Left forelimb (tissue), 1 donor: ENCODE measurements around the gene TOR1A.

Experiments
- DNase-seq: peaks from one replicate; pipeline ENCODE4 v3.0.0-alpha.2; 2018; ENCODE audit warnings: low spot score

TOR1A gene

GRCh38 chr9:129851821-129852220, 27.9 kb upstream of the TOR1A start:
- no peak for DNase-seq

GRCh38 chr9:129850821-129851550, 27.1 kb upstream of the TOR1A start:
- DNase-seq, result no peak

GRCh38 chr9:129849901-129850300, 26.0 kb upstream of the TOR1A start:
- DNase-seq, result no peak

GRCh38 chr9:129848712-129849441, 24.9 kb upstream of the TOR1A start:
- no peak for DNase-seq

GRCh38 chr9:129845373-129845772, 21.4 kb upstream of the TOR1A start:
- no peak for DNase-seq

GRCh38 chr9:129841071-129841470, 17.1 kb upstream of the TOR1A start:
- no peak for DNase-seq

GRCh38 chr9:129840034-129840433, 16.1 kb upstream of the TOR1A start:
- DNase-seq, result no peak

GRCh38 chr9:129839324-129840023, 15.5 kb upstream of the TOR1A start:
- no peak for DNase-seq

GRCh38 chr9:129838707-129839259, 14.8 kb upstream of the TOR1A start:
- no peak for DNase-seq

GRCh38 chr9:129836311-129837007, 12.5 kb upstream of the TOR1A start:
- DNase-seq, result no peak

- DNase-seq, result no peak
Measured at GRCh38 chr9:129835860-129836223, 11.9 kb upstream of the TOR1A start.

GRCh38 chr9:129835128-129835859, 11.4 kb upstream of the TOR1A start, which contains the start of the genes C9orf78 and USP20:
TSS of gene C9orf78 (minus strand) at chr9:129835275. CDS start at chr9:129835221, 54 bp downstream.
TSS of gene USP20 (plus strand) at chr9:129835458. CDS start at chr9:129852556, 17,098 bp downstream.
- peak; percentile 96 for DNase-seq

GRCh38 chr9:129834489-129835127, 10.7 kb upstream of the TOR1A start:
- DNase-seq, result no peak

- DNase-seq, result no peak
Measured at GRCh38 chr9:129832982-129833381, 9.0 kb upstream of the TOR1A start.

- DNase-seq, result no peak
Measured at GRCh38 chr9:129828969-129829368, 5.0 kb upstream of the TOR1A start.

GRCh38 chr9:129828051-129828450, 4.1 kb upstream of the TOR1A start:
- DNase-seq, result no peak

- no peak for DNase-seq
Measured at GRCh38 chr9:129826759-129827158, 2.8 kb upstream of the TOR1A start.

- DNase-seq, result no peak
Measured at GRCh38 chr9:129826344-129826743, 2.4 kb upstream of the TOR1A start.

- no peak for DNase-seq
Measured at GRCh38 chr9:129823542-129823934, 398 bp downstream of the TOR1A start.

- DNase-seq, result no peak
Measured at GRCh38 chr9:129822898-129823541, 916 bp downstream of the TOR1A start.
